ENCODE measurements around the gene SH3BGRL2.

- TF ChIP-seq ZBTB7A (IDR thresholded peaks at IDR 0.05; ENCODE audit: low read depth) (no peak), EP300 (IDR thresholded peaks at IDR 0.05; ENCODE audit: borderline replicate concordance) (no peak), TAF1 (IDR thresholded peaks at IDR 0.05; ENCODE audit: low read depth) (no peak), REST (IDR thresholded peaks at IDR 0.05; ENCODE audit: low read depth) (no peak), EGR1 (IDR thresholded peaks at IDR 0.05) (no peak), YY1 (IDR thresholded peaks at IDR 0.05; ENCODE audit: low read depth) (no peak)
Observed at GRCh38 chr6:79623106-79623505, 8.0 kb upstream of the SH3BGRL2 start.

Data from Ishikawa (cell line).